ACHN (cell line): ENCODE measurements around the gene CPA5.

Experiments
- DNase-seq: peaks from one replicate; pipeline ENCODE4 v3.0.0-alpha.2; 2015
- in situ Hi-C: cut with HindIII; loops from 2 replicates; pipeline ENCODE4 v1.10.0; 2017; ENCODE audit warnings: low sequenced_read_pairs, low pct_ligation_motif_present, low pct_unique_long_range_greater_than_20kb

Gene CPA5

GRCh38 chr7:130405003-130405402 lies 60.4 kb downstream of the CPA5 start:
- DNase-seq = no peak
- in situ Hi-C loops = no loop called here

DNA sequence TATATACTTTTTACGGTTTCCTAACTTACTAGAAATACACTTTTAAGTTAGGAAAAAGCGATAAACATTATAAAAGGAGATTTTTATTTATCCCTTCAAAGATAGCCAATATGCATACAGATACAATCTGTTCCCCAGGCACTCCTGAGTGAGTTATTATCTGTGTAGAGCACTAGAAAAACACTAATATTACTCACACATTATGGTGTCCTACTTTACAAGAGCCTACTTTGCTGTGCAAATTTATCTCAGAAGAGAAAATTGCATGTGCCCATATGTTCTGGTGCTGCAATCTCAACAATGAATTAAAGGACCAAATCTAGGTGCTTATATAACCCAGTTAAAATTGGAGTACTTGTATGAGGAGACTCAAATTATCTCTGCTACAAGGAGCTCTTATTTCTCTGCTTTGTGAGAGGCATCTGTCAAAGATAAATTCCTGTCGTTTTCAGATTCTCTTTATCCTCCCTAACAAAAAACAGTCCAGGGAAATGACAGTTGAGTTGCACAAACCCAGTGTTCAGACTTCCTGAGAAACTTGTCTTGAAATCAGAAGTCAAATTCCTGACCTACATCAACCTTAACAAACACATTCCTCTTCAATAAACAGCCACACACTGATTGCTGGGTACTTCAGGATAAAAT lies 64.6 kb downstream of the CPA5 start:
- in situ Hi-C loops = no loop called here
- no peak for DNase-seq

DNA sequence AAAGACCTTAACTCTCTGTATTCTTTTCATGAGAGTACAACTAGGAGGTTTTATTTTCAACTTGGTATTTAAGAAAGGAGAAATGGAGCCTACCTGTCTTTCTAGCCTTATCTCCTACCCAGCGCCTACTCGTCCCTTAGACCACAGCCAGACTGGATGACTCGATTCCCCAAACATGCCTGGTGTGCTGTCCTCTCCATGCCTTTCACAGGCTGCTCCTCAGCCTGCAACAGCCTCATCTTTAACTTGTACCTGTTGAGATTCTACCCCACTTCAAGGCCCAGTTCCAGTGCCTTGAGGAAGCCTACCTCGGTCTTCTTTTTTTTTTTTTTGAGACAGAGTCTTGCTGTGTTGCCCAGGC lies 65.1 kb downstream of the CPA5 start:
- no peak for DNase-seq
- in situ Hi-C loops = no loop called here

GRCh38 chr7:130410868-130411541 lies 66.4 kb downstream of the CPA5 start:
- DNase-seq = no peak
- in situ Hi-C loops = no loop called here

DNA sequence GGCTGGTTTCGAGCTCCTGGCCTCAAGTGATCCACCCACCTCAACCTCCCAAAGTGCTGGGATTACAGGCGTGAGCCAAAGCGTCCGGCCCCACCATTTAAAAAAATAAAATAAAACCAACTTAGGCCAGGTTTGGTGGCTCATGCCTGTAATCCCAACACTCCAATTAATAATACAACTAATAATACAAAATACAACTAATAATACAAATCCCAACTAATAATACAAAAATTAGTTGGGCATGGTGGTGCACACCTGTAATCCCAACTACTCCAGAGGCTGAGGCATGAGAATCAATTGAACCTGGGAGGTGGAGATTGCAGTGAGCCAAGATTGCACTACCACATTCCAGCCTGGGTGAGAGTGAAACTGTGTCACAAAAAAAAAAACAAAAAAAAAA lies 68.6 kb downstream of the CPA5 start:
- in situ Hi-C loops = no loop called here
- no peak for DNase-seq

DNA sequence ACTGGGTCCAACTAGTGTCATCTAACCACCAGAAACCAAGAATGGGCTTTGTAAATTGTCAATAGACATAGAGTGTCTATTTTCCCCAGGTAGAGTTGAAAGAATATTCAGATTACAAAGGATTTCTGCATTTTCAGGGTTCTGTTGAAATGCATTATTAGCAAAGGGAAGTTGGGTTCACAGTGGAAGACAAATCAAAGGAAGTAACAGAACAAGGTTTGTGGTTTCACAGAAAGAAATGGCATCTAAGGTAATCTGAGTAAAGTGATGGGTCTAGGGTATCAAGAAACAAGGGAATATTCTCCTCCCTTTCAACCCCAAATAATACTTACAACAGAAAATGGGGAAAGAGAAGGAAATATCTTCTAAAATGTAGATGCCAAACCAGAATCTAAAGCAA lies 70.4 kb downstream of the CPA5 start:
- no peak for DNase-seq
- in situ Hi-C loops = no loop called here

DNA sequence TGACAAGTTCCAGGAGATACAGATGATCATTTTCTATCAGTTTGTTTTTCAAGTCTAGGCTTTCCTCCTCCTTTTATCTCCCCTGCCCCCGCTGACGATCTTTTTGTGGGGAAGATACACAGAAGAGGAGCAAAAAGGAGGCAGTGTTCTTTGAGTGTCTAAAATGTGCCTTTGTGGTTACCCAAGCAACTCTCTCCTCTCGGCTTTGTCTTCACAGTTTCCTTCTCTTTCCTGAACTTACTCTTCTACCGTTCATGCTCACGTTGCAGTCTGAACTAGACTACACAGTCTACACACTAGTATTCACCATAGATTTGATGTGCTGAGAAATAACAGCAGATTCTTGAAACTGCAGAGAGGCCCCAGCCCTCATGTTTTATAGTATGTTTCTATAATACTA lies 72.6 kb downstream of the CPA5 start:
- in situ Hi-C loops = no loop called here
- no peak for DNase-seq

- in situ Hi-C loops = no loop called here
- no peak for DNase-seq
Observed at GRCh38 chr7:130418306-130418705, 73.7 kb downstream of the CPA5 start.
